ENCODE measurements around the gene CD300A.

- no peak for TF ChIP-seq CTCF (conservative IDR thresholded peaks at IDR 0.05)
- TF ChIP-seq ZFX (IDR thresholded peaks at IDR 0.05): no peak
Observed at GRCh38 chr17:74446551-74447500, 19.6 kb upstream of the CD300A start.

Measured in C4-2B (cell line).